Activated CD4-positive, alpha-beta T cell treated with anti-CD3 and anti-CD28 coated beads, Interleukin-2, amount 10 ng/mL, durations not matched to agents 7 days and 5 days (primary cell): ENCODE measurements around the gene MPP2. TPM values are rescaled to one million over a fixed set of nuclear protein-coding genes. Genes with fewer than 3 reads are reported as not detected.
"Not testable (repeated sequence)": the region's sequence is repeated elsewhere in the genome, so short reads cannot be mapped to it uniquely, and the experiment has no call there.

Source experiments
- CTCF ChIA-PET: fragments of 350-600 bp; sonication (Branson Sonifier 250); formaldehyde crosslinking; loops from one replicate; lab custom pipeline; 2021; ENCODE audit warnings: antibody characterized with exemption; lab: Charles Lee
- POLR2A ChIA-PET: fragments of 350-600 bp; sonication (Branson Sonifier 250); formaldehyde crosslinking; loops from one replicate; lab custom pipeline; 2021; ENCODE audit warnings: antibody characterized with exemption; lab: Charles Lee
- DNase-seq: peaks from one replicate; pipeline ENCODE4 v3.0.0-alpha.2; 2020
- H3K27ac Mint-ChIP-seq: one replicate; pipeline ENCODE4 v1.8.0; 2021; ENCODE audit warnings: mild to moderate bottlenecking, moderate library complexity, mixed read lengths
- H3K27me3 Mint-ChIP-seq: one replicate; pipeline ENCODE4 v1.8.0; 2021; ENCODE audit warnings: mixed read lengths
- H3K36me3 Mint-ChIP-seq: one replicate; pipeline ENCODE4 v1.8.0; 2021; ENCODE audit warnings: low read depth, mixed read lengths
- H3K4me1 Mint-ChIP-seq: one replicate; pipeline ENCODE4 v1.8.0; 2021; ENCODE audit warnings: mixed read lengths
- H3K4me3 Mint-ChIP-seq: one replicate; pipeline ENCODE4 v1.8.0; 2021; ENCODE audit warnings: mild to moderate bottlenecking, moderate library complexity, mixed read lengths
- H3K9me3 Mint-ChIP-seq: one replicate; pipeline ENCODE4 v1.8.0; 2021; ENCODE audit warnings: mixed read lengths
- total RNA-seq, 2 experiments: library from RNA; stranded (reverse); gene quantifications; one replicate each; pipeline ENCODE4 v1.2.3, GENCODE V29; 2021

The MPP2 gene
- total RNA-seq, 2 experiments from 2014 or later: 0.60 to 0.69 TPM

DNA sequence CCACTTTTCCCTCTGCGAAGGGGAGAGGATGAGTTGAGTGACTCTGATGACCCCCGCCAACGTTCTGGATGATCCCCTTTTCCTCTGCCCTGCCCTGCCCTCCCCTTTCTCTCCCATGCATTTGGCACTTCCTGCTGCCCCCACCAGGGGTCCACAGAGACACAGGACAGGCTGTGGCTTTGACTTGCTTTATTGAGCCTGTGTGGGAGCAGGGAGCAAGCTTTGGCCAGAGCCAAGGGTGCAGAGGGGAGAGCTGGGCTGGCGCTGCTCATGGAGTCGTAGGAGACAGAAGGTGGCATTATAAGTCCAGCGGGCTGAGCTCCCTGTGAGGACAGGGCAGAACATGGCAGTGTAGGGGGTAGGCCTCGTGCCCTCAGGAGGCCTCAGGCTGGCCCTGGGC is 33.3 kb upstream of the MPP2 start:
- H3K27ac Mint-ChIP-seq: no peak overlapping the region
- H3K9me3 Mint-ChIP-seq: no peaks in the 10 kb centered on the region
- DNase-seq: no peak
- H3K4me1 Mint-ChIP-seq: peaks cover 9% of the 10 kb centered on the region
- no peaks in the 10 kb centered on the region for H3K36me3 Mint-ChIP-seq
- CTCF ChIA-PET: interaction anchor here (1.2 to 1.7 kb wide), 3 partner anchors 14 to 53 kb away, joined by 3 to 4 read pairs (median 4); no protein-coding TSS in a partner anchor
- POLR2A ChIA-PET: no interaction called here
- H3K27me3 Mint-ChIP-seq: peaks cover 18% of the 10 kb centered on the region
- H3K4me3 Mint-ChIP-seq: no peak overlapping the region

DNA sequence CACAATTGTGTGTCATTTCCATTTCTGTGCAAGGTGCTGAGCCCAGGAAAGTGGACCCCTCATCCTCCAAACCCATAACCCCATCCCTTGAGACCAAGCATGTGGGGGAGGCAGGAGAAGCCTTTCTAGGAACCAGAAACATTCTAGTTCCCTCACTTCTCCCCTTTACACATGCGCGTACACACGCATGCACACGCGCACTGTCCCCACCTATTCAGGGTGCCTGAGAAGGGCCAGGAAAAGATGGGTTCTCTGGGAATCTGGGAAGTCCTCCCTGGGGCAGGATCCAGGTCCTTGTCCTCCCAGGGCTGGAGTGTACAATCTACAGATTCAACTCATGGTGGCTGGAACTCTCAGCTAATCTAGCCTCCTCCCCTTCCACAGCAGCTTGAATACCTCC is 32.5 kb upstream of the MPP2 start:
- ChIA-PET CTCF (interaction anchor here (0.8 to 1.7 kb wide), 3 partner anchors 15 to 54 kb away, joined by 3 to 4 read pairs (median 3); no protein-coding TSS in a partner anchor), POLR2A (no interaction called here)
- Mint-ChIP-seq H3K36me3 (no peaks in the 10 kb centered on the region), H3K4me1 (peaks cover 9% of the 10 kb centered on the region), H3K27ac (peak overlapping the region; percentile 2), H3K9me3 (no peaks in the 10 kb centered on the region), H3K4me3 (no peak overlapping the region), H3K27me3 (peaks cover 18% of the 10 kb centered on the region)
- DNase-seq: no peak

DNA sequence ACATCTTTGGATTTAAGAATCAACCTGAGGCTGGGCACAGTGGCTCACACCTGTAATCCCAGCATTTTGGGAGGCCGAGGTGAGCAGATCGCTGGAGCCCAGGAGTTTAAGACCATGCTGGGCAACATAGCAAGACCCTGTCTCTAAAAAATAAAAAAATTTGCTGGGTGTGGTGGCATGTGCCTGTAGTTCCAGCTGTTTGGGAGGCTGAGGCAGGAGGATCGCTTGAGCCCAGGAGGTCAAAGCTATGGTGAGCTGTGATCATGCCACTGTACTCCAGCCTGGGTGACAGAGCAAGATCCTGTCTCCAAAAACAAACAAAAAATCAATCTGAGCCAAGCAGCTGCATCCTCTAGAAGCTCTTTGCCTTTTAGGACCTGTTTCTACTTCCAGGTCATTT is 32.1 kb upstream of the MPP2 start:
- Mint-ChIP-seq H3K27ac (peak overlapping the region; percentile 2), H3K27me3 (peaks cover 18% of the 10 kb centered on the region)
- H3K4me1 Mint-ChIP-seq, POLR2A ChIA-PET, H3K36me3 Mint-ChIP-seq, H3K4me3 Mint-ChIP-seq, DNase-seq, H3K9me3 Mint-ChIP-seq: not testable (repeated sequence)
- CTCF ChIA-PET: interaction anchor here (0.8 to 1.7 kb wide), 3 partner anchors 14 to 55 kb away, joined by 3 to 4 read pairs (median 3); no protein-coding TSS in a partner anchor

DNA sequence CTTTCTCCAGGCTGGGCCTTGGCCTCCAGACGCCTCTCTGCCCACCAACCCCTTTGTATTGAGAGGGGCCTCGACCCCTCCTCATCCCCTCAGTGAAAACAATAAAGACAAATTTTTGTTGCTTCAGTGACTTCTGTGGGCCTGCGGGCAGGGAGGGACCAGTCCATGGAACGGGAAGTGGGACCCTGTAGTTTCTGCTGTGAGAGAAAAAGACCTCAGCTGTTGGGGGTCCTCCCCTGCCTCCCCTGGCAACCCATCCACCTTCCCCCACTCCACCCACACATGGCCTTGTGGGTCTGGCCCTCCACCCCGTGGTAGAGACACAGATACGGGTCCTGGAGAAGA is 31.5 kb upstream of the MPP2 start:
- Mint-ChIP-seq H3K36me3 (no peaks in the 10 kb centered on the region), H3K9me3 (no peaks in the 10 kb centered on the region), H3K27ac (no peak overlapping the region), H3K4me1 (peaks cover 6% of the 10 kb centered on the region), H3K27me3 (peaks cover 18% of the 10 kb centered on the region), H3K4me3 (no peak overlapping the region)
- ChIA-PET POLR2A (no interaction called here), CTCF (interaction anchor here (0.7 to 1.1 kb wide), 2 partner anchors 12 to 24 kb away, joined by 3 to 4 read pairs; no protein-coding TSS in a partner anchor)
- DNase-seq: no peak

DNA sequence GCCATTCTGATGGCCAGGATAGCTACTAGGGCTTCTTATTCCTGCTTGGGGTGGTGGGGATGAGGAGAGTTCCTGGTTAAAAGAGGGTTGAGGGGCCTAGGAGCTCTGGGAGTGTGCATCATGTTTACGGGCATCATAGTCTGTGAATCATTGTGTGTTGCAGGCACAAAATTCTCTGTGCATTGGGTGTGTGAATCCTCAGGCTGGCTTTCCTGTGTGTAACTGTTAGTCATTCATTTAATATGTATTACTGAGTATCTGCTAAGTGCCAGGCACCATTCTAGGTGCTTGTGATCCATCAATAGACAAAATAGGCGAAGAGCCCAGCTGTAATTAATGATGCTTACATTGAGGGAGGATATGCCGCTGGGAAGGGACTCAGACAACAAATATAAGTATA is 29.1 kb upstream of the MPP2 start:
- no peak for DNase-seq
- ChIA-PET CTCF (interaction anchor here (0.8 to 1.5 kb wide), 3 partner anchors 34 to 105 kb away, joined by 3 read pairs; no protein-coding TSS in a partner anchor), POLR2A (no interaction called here)
- no peak overlapping the region for H3K27ac Mint-ChIP-seq
- H3K36me3 Mint-ChIP-seq: no peaks in the 10 kb centered on the region
- no peaks in the 10 kb centered on the region for H3K9me3 Mint-ChIP-seq
- peaks cover 18% of the 10 kb centered on the region for H3K27me3 Mint-ChIP-seq
- H3K4me1 Mint-ChIP-seq: peaks cover 6% of the 10 kb centered on the region
- no peak overlapping the region for H3K4me3 Mint-ChIP-seq

DNA sequence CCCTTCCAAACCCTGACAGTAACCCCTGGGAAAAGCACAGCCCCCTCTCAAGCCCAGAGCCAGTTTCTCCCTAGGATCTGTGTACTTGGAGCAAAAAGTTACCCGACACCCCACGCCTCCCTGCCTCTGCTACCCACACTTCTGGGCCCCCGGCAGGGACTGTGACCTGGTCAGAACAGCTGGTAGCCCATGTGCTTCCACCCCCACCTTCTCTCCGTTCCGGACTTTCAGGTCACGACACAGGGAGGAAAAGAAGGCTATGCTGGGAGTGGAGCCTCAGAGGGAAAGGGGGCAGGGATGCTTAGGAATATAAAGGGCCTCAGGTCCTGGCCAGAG is 28.6 kb upstream of the MPP2 start:
- H3K4me1 Mint-ChIP-seq: peaks cover 6% of the 10 kb centered on the region
- CTCF ChIA-PET: interaction anchor here (0.6 to 1.5 kb wide), 3 partner anchors 69 to 170 kb away, joined by 3 to 5 read pairs (median 3); no protein-coding TSS in a partner anchor
- no peak overlapping the region for H3K4me3 Mint-ChIP-seq
- H3K9me3 Mint-ChIP-seq: no peaks in the 10 kb centered on the region
- POLR2A ChIA-PET: no interaction called here
- DNase-seq: no peak
- no peaks in the 10 kb centered on the region for H3K36me3 Mint-ChIP-seq
- H3K27me3 Mint-ChIP-seq: peaks cover 18% of the 10 kb centered on the region
- no peak overlapping the region for H3K27ac Mint-ChIP-seq

DNA sequence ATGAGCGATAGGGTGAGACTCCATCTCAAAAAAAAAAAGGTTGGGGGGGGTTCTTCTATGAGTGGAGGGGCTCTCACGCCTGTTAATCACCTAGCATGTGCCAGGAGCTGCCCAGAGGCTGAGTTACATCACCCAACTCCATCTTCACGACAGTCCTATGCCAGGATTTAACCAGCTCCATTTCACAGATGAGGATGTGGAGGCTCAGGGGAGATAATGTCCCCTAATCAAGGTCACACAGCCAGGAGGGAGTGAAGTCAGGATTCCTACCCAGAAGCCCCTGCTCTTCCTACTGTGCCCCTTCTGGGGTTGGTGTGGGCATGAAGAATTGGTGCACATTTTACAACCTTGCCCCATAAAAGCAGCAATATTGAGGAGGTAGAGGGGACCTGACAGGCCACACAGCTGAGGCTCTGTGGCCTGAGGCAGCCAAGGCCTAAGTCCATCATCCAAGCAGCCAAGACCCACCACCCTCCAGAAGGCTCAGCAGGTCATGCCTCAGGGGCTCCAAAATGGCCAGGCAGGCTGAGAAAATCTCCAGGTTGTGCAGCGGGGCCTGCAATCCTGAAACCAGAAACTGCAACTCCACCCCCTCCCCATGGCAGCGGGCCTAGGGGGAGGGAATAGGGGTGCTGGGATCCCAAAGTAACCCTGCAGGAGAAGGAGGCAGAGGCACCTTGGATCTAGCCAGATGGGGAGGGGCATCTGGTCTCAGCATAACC is 28.0 kb upstream of the MPP2 start:
- H3K4me3 Mint-ChIP-seq: no peak overlapping the region
- H3K9me3 Mint-ChIP-seq: no peaks in the 10 kb centered on the region
- no peak for DNase-seq
- ChIA-PET CTCF (interaction anchor here (0.6 to 2.0 kb wide), 5 partner anchors 10 to 323 kb away, joined by 3 to 6 read pairs (median 3); no protein-coding TSS in a partner anchor), POLR2A (no interaction called here)
- H3K27me3 Mint-ChIP-seq: peaks cover 18% of the 10 kb centered on the region
- H3K36me3 Mint-ChIP-seq: no peaks in the 10 kb centered on the region
- H3K4me1 Mint-ChIP-seq: peaks cover 6% of the 10 kb centered on the region
- H3K27ac Mint-ChIP-seq: no peak overlapping the region

DNA sequence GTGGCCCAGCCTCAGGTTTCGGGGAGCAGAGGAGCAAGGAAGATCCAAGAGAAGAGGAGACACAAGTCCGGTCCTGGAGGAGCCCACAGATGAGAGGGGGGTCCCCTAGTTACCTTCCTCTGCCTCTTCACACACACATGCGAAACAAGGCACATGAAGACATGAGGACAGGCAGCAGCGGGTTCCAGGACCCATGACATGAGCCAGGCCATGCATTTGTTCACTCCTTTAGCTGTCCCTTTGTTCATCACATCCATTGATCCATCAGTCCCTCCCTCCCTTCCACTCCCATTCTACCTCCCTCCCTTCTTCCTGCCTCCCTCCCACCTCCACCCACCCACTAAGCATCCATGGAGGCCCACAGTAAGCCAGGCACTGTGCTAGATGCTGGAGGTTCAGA is 25.6 kb upstream of the MPP2 start:
- peaks cover 10% of the 10 kb centered on the region for H3K4me1 Mint-ChIP-seq
- H3K9me3 Mint-ChIP-seq: no peaks in the 10 kb centered on the region
- H3K36me3 Mint-ChIP-seq: no peaks in the 10 kb centered on the region
- ChIA-PET CTCF (interaction anchor here (2.7 kb wide), 1 partner anchor 11 kb away, joined by 6 read pairs; no protein-coding TSS in a partner anchor), POLR2A (no interaction called here)
- H3K4me3 Mint-ChIP-seq: no peak overlapping the region
- DNase-seq: no peak
- H3K27me3 Mint-ChIP-seq: peaks cover 6% of the 10 kb centered on the region
- no peak overlapping the region for H3K27ac Mint-ChIP-seq

DNA sequence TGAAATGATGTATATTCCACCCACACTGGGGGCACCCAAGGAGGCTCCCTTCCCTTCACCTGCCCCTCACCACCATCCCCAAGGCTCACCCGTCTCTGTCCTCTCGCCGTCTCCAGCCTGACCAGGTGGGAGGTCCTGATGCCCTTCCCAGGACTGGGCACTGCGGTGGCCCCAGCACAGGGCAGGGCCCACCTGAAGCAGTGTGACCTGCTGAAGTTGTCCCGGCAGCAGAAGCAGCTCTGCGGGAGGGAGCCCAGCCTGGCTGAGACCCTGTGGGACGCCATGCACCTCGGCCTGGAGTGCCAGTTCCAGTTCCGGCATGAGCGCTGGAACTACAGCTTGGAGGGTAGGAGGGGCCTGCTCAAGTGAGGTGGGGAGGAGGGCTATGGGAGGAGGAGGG is 25.0 kb upstream of the MPP2 start:
- ChIA-PET POLR2A (no interaction called here), CTCF (interaction anchor here (2.7 kb wide), 1 partner anchor 11 kb away, joined by 6 read pairs; no protein-coding TSS in a partner anchor)
- Mint-ChIP-seq H3K4me1 (peaks cover 13% of the 10 kb centered on the region), H3K4me3 (no peak overlapping the region), H3K27me3 (peaks cover 8% of the 10 kb centered on the region), H3K36me3 (no peaks in the 10 kb centered on the region), H3K9me3 (no peaks in the 10 kb centered on the region), H3K27ac (no peak overlapping the region)
- no peak for DNase-seq

DNA sequence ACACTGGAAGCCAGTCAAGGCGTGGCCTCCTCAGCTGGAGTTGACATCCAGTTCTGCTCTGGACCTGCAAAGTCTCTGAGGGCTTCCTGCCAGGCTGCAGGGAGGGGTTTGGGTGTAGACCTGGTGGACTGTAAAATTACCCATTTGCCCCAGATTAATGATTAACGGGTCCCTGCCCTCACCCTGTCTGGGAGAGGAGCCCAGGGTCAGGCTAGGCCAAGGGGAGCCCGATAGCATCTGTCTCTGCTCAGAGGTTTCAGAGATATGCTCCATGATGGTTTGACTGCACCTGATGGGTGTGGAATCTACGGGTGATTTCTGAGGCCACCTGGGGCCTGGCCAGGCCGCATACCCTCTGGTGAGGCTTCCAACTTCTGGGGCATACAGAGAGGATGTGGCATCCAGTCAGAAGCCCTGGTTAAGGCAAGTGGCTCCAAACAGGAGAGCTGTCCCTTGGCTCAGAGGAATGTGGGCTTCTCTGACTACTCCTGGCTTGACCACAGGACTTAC is 23.8 kb upstream of the MPP2 start:
- DNase-seq: no peak
- H3K27ac Mint-ChIP-seq: no peak overlapping the region
- POLR2A ChIA-PET: interaction anchor here (0.6 kb wide), 2 partner anchors 77 to 181 kb away, joined by 3 read pairs; no protein-coding TSS in a partner anchor
- no peaks in the 10 kb centered on the region for H3K9me3 Mint-ChIP-seq
- CTCF ChIA-PET: interaction anchor here (0.7 to 1.7 kb wide), 4 partner anchors 12 to 110 kb away, joined by 3 to 10 read pairs (median 3); partner anchors contain the start of gene PPY
- H3K4me1 Mint-ChIP-seq: peaks cover 19% of the 10 kb centered on the region
- H3K36me3 Mint-ChIP-seq: no peaks in the 10 kb centered on the region
- H3K27me3 Mint-ChIP-seq: peaks cover 13% of the 10 kb centered on the region
- H3K4me3 Mint-ChIP-seq: no peak overlapping the region

DNA sequence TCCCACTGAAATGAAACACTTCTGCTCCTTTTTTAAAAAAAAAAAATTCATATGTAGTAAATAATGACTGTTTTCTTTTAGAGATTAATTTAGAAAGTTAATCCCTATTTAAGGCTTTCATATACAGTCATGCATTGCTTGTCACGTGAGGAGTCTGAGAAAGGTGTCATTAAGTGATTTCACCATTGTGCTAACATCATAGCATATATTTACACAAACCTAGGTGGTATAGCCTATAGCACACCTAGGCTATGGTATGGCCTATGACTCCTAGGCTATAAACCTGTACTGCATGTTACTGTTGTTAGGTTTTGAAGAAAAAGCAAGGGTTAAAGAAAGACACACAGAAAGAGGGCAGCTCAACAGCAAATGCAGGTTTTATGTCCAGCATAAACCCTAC is 21.3 kb upstream of the MPP2 start:
- Mint-ChIP-seq H3K27me3 (peaks cover 16% of the 10 kb centered on the region), H3K27ac (no peak overlapping the region), H3K36me3 (no peaks in the 10 kb centered on the region), H3K4me3 (no peak overlapping the region), H3K4me1 (peaks cover 22% of the 10 kb centered on the region), H3K9me3 (no peaks in the 10 kb centered on the region)
- ChIA-PET POLR2A (no interaction called here), CTCF (interaction anchor here (5.3 kb wide), 1 partner anchor 15 kb away, joined by 24 read pairs; the partner anchor contains the start of gene PPY)
- DNase-seq: no peak

DNA sequence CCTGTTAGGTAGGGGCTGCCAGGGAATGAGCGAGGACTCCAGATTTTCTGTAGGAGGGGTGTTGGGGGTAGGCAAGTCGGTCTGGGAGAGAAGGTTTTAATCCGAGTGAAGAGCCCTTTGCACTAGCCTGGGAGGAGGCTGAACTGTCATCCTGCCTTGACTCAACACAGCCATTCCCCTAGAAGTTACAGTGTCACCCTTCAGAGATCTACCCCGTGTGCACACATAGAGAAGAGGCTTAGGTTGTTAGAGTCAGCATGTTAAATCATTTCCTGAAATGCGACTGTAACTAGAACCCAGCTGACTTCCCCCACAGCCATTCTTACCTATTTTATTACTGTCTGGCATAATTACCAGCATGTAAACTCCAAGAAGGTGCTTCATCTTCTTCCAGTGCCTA is 20.6 kb upstream of the MPP2 start:
- peak overlapping the region; percentile 65 for H3K4me3 Mint-ChIP-seq
- H3K9me3 Mint-ChIP-seq, H3K36me3 Mint-ChIP-seq, DNase-seq, POLR2A ChIA-PET: not testable (repeated sequence)
- peaks cover 22% of the 10 kb centered on the region for H3K4me1 Mint-ChIP-seq
- CTCF ChIA-PET: interaction anchor here (5.3 kb wide), 1 partner anchor 16 kb away, joined by 24 read pairs; the partner anchor contains the start of gene PPY
- peak overlapping the region; percentile 85 for H3K27ac Mint-ChIP-seq
- H3K27me3 Mint-ChIP-seq: peaks cover 16% of the 10 kb centered on the region
